Astrocyte of the spinal cord (primary cell): ENCODE results near the gene KIAA1614.
"Not testable (repeated sequence)": the region's sequence is repeated elsewhere in the genome, so short reads cannot be mapped to it uniquely, and the experiment has no call there.

ENCODE experiments used
- DNase-seq: peaks from one replicate; pipeline ENCODE4 v3.0.0; 2011; ENCODE audit warnings: low read depth, low spot score
- H3K4me3 ChIP-seq: 2 replicates; pipeline ENCODE4 v1.5.1; 2011; ENCODE audit warnings: low read depth, mild to moderate bottlenecking, low read length, moderate library complexity
- in situ Hi-C: cut with HindIII; loops from 2 replicates; pipeline ENCODE4 v1.10.0; 2017; ENCODE audit warnings: low sequenced_read_pairs
- TF ChIP-seq, protein P1 (sequence below): IDR thresholded peaks from 2 replicates; pipeline ENCODE4 v1.5.1; 2012; ENCODE audit warnings: low read depth, mild to moderate bottlenecking, low read length, inconsistent platforms

Gene KIAA1614

DNA sequence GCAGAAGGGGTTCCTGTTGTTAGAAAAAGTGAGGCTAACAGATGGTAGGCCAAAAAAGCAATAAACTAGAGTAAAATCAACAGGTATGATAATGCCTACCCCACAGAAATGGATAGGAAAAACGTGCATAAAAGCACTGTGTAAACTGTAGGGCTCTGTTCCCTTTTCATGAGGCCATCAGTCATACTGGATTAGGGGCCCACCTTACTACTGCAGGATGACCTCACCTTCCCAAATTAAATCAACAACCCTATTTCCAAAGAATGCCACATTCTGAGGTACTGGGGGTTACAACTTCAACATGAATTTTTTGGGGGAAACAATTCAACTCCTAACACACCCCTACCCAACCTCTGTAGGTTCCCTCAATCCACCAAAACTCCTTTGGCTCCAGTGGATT, 54.9 kb downstream of the KIAA1614 start:
- no peak overlapping the region for H3K4me3 ChIP-seq
- DNase-seq = no peak
- TF ChIP-seq, protein P1, sequence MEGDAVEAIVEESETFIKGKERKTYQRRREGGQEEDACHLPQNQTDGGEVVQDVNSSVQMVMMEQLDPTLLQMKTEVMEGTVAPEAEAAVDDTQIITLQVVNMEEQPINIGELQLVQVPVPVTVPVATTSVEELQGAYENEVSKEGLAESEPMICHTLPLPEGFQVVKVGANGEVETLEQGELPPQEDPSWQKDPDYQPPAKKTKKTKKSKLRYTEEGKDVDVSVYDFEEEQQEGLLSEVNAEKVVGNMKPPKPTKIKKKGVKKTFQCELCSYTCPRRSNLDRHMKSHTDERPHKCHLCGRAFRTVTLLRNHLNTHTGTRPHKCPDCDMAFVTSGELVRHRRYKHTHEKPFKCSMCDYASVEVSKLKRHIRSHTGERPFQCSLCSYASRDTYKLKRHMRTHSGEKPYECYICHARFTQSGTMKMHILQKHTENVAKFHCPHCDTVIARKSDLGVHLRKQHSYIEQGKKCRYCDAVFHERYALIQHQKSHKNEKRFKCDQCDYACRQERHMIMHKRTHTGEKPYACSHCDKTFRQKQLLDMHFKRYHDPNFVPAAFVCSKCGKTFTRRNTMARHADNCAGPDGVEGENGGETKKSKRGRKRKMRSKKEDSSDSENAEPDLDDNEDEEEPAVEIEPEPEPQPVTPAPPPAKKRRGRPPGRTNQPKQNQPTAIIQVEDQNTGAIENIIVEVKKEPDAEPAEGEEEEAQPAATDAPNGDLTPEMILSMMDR = no peak
- in situ Hi-C loops = no loop called here

DNA sequence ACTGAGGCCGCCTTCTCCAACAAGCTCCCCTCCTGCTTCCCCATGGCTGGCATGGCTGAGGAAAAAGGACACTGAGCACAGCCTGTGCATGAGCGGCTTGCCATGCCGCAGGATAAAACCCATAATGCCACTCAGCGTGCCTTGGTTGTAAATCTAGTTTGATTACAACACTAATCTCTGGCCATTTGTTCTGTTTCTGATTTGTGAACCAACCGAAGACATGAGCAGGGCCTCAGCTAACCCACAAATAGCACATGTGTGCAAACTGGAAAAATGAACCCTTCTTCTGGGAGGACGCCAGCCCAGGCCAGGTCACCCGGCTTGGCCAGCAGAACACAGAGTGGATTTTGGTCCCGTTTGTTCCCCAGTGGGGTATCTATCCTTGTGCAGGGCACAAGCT, 56.1 kb downstream of the KIAA1614 start:
- H3K4me3 ChIP-seq, in situ Hi-C loops, DNase-seq: not testable (repeated sequence)

DNA sequence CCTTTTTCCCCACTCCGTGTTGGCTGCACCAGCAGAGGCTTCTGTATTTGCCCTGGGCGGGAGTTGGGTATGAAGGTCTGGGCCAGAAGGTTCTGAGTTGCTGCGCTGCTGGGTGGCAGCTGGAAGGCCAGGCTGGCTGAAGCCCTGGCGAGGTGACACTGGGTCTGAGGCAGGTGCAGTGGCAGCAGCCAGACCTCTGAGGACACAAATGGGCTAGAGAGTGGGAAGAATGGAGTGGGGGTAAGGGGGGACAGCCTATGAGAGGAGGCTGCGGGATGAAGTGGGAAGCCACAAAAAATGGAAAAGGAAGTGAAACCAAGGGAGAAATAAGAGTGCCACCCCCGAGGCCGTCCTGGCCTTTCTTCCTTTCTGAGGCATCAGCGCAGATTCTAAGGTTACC, 56.7 kb downstream of the KIAA1614 start:
- TF ChIP-seq, protein P1 = no peak
- no peak for DNase-seq
- H3K4me3 ChIP-seq = no peak overlapping the region
- in situ Hi-C loops = no loop called here

DNA sequence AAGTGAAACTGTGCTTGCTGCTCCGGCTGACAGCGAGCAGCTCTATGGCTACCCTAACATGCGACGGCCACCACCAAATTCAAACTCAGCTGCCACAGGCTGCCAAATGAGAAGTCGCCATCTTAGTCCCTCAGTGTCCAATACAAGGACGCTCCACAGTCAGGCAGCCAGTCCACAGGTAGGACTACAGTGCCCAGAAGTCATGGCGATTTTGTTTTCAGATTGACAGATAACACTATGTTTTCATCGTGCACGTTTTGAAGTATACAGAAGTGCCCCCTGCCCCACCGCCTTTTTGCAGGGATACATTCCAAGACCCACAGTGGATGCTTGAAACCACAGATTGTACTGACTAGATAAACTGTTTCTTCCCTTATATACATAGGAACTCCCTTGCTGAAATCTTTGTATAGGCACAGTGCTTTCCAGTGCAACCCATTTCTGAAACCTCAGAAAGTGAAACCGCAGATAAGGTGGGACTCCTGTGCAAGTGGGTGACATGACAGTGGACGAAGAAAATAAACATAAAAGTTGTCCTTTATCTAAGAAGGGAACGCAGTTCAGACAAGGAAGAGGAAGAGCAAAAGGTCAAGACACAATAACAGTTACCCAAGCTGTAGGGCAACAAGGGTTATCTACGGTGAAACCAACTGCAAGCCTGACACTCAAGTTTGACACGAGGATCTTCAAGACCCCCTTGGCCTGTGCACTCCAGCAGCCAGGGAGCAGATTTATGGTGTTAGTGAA, 57.8 kb downstream of the KIAA1614 start:
- TF ChIP-seq, protein P1 = no peak
- DNase-seq = no peak
- H3K4me3 ChIP-seq = no peak overlapping the region
- in situ Hi-C loops = no loop called here

DNA sequence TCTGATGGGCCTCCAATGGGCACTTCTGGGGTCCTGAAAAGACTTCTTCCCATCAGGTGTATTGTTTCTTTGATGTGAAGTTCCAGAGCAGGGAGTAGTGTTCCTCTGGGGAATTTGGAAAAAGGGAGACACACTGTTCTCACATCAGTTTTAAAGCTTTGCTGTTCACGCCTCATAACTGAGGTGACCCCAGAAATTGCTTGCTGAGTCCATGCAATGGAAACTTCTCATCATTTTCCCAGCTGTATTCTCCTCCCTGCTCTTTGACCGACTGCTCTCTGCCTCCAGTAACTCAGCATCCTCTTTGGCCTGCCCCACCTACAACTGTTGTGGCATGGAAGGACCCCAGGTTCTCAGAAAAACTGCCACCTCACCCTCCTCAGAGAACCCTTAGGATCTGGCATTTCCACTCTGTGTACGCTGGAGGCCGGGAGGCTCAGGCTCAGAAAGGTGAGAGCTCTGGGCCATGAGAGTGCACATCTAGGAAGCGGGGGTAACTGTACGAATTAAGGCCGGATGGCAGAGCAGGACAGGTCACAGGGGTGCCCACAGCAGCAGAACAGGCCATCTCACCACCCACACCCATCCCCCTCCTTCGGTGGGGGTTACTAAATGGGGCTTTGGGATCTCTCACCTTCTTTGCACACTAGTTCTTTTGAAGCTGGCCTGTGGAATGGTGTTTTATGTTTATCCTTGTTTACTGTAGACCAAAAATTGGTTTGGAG, 58.7 kb downstream of the KIAA1614 start:
- DNase-seq = no peak
- H3K4me3 ChIP-seq = no peak overlapping the region
- in situ Hi-C loops = no loop called here
- TF ChIP-seq, protein P1 = no peak

- no peak overlapping the region for H3K4me3 ChIP-seq
- DNase-seq = no peak
- TF ChIP-seq, protein P1 = no peak
- in situ Hi-C loops = no loop called here
Observed at GRCh38 chr1:180973369-180973768, 60.7 kb downstream of the KIAA1614 start.

DNA sequence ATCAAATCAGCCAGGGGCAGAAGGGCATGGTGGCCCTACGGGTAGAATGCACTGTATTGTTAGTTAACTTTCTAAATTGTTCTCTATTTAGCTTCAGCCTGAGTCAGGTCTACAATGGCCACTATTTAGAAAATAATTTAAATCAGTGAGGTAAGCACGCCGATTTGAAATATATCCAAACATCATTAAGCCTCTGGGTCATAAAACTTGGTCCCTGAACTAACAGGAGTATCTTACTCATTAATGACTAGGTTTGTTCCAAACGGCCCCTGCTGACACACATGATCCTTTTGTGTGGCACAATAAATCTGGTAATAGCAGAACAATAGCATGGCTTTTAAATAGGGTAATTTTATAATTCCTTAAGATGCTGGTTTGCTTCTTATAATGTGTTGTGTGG, 61.5 kb downstream of the KIAA1614 start:
- TF ChIP-seq, protein P1 = no peak
- in situ Hi-C loops = no loop called here
- H3K4me3 ChIP-seq = no peak overlapping the region
- DNase-seq = peak; percentile 35
